ENCODE measurements around the gene SUCLA2.

DNA sequence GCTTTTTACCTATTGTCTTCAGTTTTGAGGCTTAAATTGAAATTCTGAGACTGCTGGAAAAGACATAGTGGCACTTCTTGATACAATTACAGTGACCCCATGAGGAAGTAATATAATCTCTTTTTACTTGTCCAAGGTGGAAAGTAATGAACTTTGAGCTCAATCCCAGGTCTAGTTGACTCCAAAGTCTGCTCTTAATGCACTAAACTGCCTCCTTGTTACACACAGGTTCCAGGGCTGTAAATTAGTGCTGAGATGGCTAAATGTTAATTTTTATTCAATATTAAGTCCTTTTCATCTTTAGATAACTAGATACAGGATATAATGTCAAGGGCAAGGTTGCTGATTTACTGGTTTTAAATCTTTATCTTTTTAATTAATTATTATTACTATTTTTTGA, 39.0 kb upstream of the SUCLA2 start:
- TF ChIP-seq EZH2 (IDR thresholded peaks at IDR 0.05; ENCODE audit: insufficient read depth, poor library complexity, severe bottlenecking) (no peak), EZH2phosphoT487 (IDR thresholded peaks at IDR 0.05; ENCODE audit: insufficient read depth, low read depth) (no peak)

Data from GM23248 (cell line).